GM21619 (cell line): ENCODE results near the gene GFRA1.

Source experiments
- ATAC-seq: cut with Tn5 transposase; IDR thresholded peaks from one replicate; pipeline ENCODE4 v1.9.1; 2021; ENCODE audit not compliant: unreplicated experiment

GFRA1 gene

GRCh38 chr10:116164291-116164690 is 108.7 kb downstream of the GFRA1 start:
- no peak for ATAC-seq

- ATAC-seq: no peak
Measured at GRCh38 chr10:116163333-116164131, 109.5 kb downstream of the GFRA1 start.

GRCh38 chr10:116162851-116163250 is 110.2 kb downstream of the GFRA1 start:
- no peak for ATAC-seq

GRCh38 chr10:116160271-116160670 is 112.7 kb downstream of the GFRA1 start:
- no peak for ATAC-seq

GRCh38 chr10:116159197-116159596 is 113.8 kb downstream of the GFRA1 start:
- ATAC-seq: no peak

GRCh38 chr10:116158036-116158435 is 115.0 kb downstream of the GFRA1 start:
- no peak for ATAC-seq

- ATAC-seq: no peak
Measured at GRCh38 chr10:116157485-116157884, 115.5 kb downstream of the GFRA1 start.

- no peak for ATAC-seq
Measured at GRCh38 chr10:116156819-116157218, 116.2 kb downstream of the GFRA1 start.

GRCh38 chr10:116155191-116155590 is 117.8 kb downstream of the GFRA1 start:
- ATAC-seq: no peak

- no peak for ATAC-seq
Measured at GRCh38 chr10:116154651-116155050, 118.4 kb downstream of the GFRA1 start.

- ATAC-seq: no peak
Measured at GRCh38 chr10:116151076-116151475, 121.9 kb downstream of the GFRA1 start.

- no peak for ATAC-seq
Measured at GRCh38 chr10:116150606-116151005, 122.4 kb downstream of the GFRA1 start.

GRCh38 chr10:116147147-116147905 is 125.7 kb downstream of the GFRA1 start:
- ATAC-seq: no peak

- no peak for ATAC-seq
Measured at GRCh38 chr10:116146372-116147140, 126.5 kb downstream of the GFRA1 start.

GRCh38 chr10:116143673-116144222 is 129.3 kb downstream of the GFRA1 start:
- no peak for ATAC-seq

- no peak for ATAC-seq
Measured at GRCh38 chr10:116141855-116142254, 131.2 kb downstream of the GFRA1 start.

- no peak for ATAC-seq
Measured at GRCh38 chr10:116141246-116141645, 131.8 kb downstream of the GFRA1 start.

GRCh38 chr10:116139886-116140285 is 133.1 kb downstream of the GFRA1 start:
- ATAC-seq: no peak

GRCh38 chr10:116138897-116139296 is 134.1 kb downstream of the GFRA1 start:
- no peak for ATAC-seq

- ATAC-seq: no peak
Measured at GRCh38 chr10:116136261-116136660, 136.7 kb downstream of the GFRA1 start.

GRCh38 chr10:116134322-116134721 is 138.7 kb downstream of the GFRA1 start:
- ATAC-seq: no peak
